OCI-M2 (cell line): ENCODE results near the gene PEX3.

Source experiments
- DNase-seq: peaks from one replicate; lab custom pipeline; 2025; ENCODE audit not compliant: unreplicated experiment; lab: John Stamatoyannopoulos, UW

Gene PEX3

GRCh38 chr6:143536866-143537691, 86.5 kb downstream of the PEX3 start:
- DNase-seq = no peak

- no peak for DNase-seq
These were observed 87.8 kb downstream of the PEX3 start for GRCh38 chr6:143538374-143538773.

DNA sequence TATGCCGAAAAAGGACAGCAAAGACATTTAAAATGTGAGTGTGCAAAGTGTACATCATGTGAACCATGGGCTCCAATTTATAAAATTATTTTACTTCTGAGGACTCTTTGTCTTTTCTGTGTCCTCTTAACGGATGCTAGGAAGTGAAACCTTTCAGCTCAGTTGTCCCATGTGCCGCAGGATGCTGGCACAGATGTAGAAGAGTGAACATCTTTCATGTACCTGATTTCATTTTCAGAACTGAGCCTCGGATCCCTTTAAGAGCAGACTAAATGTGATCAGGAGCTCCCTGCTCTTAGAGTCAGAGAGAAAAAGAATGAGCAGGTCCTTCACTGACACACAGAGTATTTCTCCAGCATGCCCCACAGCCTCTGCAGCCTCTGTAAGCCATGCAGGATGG, 88.5 kb downstream of the PEX3 start:
- no peak for DNase-seq

- DNase-seq = no peak
These were observed 89.1 kb downstream of the PEX3 start for GRCh38 chr6:143539734-143540133.

GRCh38 chr6:143540192-143540591, 89.6 kb downstream of the PEX3 start:
- no peak for DNase-seq
